ENCODE measurements around the gene VGLL4. TPM values are rescaled to one million over a fixed set of nuclear protein-coding genes. Genes with fewer than 3 reads are reported as not detected.
A peak's percentile ranks its signal among the peaks of the same experiment; 100 is the strongest.

VGLL4 gene
- total RNA-seq, 1 experiment from 2014 or later, result 52.2 TPM

GRCh38 chr3:11567516-11568467 lies 75.9 kb downstream of the VGLL4 start:
- peak; percentile 37 for DNase-seq (ENCODE audit: extremely low read depth, low read depth)

- no peak for DNase-seq (ENCODE audit: extremely low read depth, low read depth)
Observed at GRCh38 chr3:11566916-11567315, 76.8 kb downstream of the VGLL4 start.

DNA sequence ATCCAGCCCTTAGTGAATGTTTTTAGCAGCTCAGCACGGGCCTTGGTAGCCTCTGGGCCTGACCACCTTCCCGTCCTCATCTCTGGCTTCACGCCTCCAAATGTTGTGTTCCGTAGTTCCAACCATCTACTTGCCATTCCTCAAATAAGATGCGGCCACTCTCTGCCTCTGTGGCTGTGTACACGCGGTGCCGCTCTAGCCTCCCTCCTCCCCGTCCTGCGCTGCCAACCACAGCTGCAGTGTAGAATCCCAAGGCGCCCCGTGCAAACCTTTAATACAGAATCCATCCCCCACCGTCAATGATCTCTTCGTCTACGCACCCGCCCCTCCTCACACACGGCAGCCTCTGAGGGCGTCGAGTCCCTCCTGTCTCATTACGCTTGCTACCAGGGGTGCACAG lies 77.2 kb downstream of the VGLL4 start:
- no peak for DNase-seq (ENCODE audit: extremely low read depth, low read depth)

GRCh38 chr3:11565932-11566331 lies 77.8 kb downstream of the VGLL4 start:
- DNase-seq (ENCODE audit: extremely low read depth, low read depth), result no peak

- DNase-seq (ENCODE audit: extremely low read depth, low read depth), result no peak
Observed at GRCh38 chr3:11565492-11565891, 78.2 kb downstream of the VGLL4 start.

DNA sequence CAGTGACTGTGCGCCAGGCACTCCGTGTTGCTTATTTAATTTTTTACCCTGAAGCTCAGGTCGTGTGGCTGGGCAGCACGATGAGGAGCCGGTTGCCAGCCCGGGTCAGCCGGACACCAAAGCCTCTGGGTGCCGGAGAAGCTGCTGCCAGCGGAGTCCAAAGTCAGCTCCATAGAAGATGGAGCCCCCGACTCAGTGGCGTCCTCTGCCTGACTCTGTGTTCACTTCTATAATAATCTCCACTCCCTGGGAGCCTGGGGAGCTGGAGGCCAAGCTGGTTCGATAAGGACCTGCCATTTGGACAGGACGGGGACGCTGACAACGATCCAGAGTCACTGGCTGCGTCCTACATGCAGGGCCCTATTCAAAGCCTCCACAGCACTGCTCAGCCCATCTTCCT lies 78.6 kb downstream of the VGLL4 start:
- DNase-seq (ENCODE audit: extremely low read depth, low read depth), result no peak

DNA sequence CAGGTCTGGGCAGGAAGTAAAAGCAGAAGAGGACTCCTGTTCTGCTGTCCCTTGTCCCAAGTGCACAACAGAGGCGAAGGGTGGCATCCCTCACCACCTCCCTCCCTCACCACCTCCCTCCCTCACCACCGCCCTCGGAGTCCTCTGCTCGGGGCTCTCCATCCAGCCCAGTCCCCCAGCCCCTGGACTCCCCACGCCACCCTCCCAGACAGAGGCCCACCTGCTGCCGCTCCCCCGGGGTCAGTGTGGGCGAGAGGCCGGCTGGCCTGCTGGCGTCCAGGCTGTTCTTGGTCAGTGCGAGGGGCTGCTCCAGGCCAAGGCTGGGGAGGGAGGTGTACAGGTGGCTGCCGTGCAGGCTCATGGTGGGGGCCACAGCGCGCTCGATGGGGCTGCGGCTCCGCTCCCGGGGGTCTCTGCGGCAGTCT lies 79.1 kb downstream of the VGLL4 start:
- DNase-seq (ENCODE audit: extremely low read depth, low read depth), result no peak

- no peak for DNase-seq (ENCODE audit: extremely low read depth, low read depth)
Observed at GRCh38 chr3:11563865-11564185, 79.9 kb downstream of the VGLL4 start.

DNA sequence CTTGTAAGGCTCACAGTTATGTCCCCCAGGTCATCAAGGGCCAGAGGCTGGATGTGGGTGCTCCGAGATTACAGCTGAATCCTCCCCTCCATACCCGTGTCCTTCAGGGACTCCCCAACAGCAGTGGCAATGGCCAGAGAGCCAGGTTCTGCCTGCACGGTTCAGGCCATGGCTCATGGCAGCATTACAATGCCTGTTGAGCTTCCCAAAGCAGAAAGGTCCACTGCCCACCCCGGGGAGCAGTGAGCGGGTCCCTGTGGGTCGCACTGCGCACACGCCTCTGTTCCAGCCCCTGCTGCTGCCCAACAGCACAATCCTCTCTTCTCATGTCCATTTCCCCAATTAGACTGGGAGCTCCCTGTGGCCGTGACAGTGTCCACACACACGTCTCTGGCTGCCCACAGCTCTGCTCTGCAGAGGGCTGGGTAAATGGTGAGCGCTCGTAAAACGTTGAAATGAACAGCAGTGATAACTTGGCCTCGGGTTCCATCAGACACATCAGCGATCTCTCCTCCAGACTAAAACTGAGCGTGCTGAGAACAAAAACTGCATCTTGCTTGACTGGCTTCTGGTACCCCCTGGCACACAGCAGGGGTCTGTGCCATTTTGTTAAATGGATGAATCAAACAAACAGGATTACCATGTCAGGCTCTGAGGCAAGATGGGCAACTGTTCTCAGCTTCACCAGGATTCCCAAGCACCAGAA lies 80.4 kb downstream of the VGLL4 start:
- no peak for DNase-seq (ENCODE audit: extremely low read depth, low read depth)

DNA sequence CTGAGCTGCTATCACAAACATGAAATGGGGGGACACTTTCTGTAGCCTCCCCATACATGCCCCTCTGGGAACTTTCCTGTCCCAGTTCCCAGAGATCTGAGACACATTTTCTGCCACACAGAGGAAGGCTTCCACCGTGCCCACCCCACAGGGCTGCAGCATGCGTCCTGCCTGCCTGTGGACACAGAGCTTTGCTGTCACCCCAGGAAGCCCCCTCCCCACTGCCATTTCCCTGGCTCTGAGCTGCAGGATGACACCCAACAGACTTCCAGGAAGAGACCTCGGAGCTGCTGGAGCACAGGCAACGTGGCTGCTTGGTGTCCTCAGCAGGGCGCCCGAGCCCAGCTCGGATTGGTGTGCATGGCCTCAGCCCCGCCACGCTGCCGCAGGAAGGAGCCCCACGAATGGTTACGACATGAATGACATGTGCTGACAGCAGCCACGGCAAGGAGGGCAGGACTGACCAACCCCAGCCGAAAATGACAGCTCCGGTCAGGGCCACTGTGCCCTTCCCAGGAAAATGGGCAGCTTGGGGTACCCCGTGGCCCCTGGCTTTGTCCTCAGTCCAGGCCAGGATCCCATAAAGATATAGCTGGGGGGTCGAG lies 81.3 kb downstream of the VGLL4 start:
- no peak for DNase-seq (ENCODE audit: extremely low read depth, low read depth)

GRCh38 chr3:11560746-11561145 lies 83.0 kb downstream of the VGLL4 start:
- DNase-seq (ENCODE audit: extremely low read depth, low read depth), result no peak

DNA sequence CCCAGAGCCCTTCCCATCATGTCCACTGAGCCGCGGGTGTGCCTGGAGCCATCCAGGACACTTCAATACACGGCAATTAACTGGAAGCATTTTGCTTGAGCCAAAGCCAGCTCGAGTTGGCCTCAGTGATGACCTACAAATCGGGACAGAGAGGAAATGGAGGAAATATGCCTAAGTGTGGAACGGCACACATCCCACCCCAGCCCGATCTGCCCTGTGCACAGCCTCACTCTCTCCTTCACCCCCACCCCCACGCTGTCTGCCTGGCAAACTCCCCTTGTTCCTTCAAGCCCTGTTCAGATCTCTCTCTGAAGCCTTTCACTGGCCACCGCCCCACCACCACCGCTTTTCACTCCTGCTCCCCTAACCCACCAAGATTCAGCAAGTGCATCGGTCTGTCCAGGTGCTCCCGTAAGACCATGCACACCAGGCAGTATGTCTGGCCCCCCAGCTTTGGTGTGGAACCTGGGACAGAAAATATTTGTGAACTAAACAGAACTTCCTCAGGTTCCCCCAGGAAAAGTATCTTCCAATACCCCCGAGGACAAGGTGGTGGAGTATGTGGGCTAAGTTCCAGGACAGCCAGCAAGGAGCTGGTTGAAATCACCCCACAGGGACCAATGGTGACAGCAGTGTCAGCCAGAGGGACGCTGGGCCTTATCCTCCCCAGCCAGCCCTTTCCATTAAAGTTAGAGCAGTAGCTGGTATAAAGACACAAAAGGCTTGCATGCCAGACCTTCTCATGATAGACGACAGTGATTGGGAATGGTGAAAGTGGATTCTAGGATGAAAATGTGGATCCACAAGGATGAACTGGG lies 83.7 kb downstream of the VGLL4 start:
- DNase-seq (ENCODE audit: extremely low read depth, low read depth), result no peak

- no peak for DNase-seq (ENCODE audit: extremely low read depth, low read depth)
Observed at GRCh38 chr3:11558918-11559815, 84.5 kb downstream of the VGLL4 start.

- DNase-seq (ENCODE audit: extremely low read depth, low read depth), result no peak
Observed at GRCh38 chr3:11558411-11558903, 85.3 kb downstream of the VGLL4 start.

GRCh38 chr3:11558002-11558401 lies 85.7 kb downstream of the VGLL4 start:
- no peak for DNase-seq (ENCODE audit: extremely low read depth, low read depth)

DNA sequence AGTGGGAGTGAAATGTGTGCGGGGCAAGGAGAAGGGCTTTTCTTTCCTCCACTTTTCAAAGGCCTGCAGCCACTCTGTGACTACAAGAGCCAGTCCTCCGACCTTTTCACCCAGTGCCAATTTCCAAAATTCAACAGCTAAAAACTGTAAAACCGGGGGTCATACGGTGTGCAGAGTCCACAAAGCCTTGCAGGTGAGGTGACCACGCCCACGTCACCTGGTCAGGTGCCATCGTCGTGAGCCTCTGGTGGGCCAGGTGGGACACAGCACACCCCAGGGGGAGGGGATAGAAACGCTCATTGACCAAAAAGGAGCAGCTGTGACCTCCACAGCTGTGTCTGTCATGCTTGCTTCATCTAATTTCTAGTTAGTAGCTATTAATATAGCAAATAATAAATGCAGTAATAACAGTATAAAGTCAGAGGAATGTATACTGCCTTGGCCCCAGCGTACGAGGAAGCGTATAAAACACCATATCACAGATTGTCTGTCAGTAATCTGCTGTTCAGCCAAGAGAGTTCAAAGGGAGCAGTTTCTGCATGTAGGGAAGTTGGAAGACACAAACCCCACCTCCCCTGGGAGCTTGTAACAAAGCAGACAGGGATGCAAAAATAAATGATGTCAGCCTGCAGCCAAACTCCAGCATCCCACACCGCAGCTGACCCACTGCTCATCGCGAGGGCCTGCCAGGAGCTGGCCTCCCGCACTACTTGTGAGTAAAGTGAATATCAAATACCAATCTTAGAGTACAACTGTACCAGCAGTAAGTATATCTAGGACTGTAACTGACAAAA lies 86.7 kb downstream of the VGLL4 start:
- DNase-seq (ENCODE audit: extremely low read depth, low read depth), result no peak

DNA sequence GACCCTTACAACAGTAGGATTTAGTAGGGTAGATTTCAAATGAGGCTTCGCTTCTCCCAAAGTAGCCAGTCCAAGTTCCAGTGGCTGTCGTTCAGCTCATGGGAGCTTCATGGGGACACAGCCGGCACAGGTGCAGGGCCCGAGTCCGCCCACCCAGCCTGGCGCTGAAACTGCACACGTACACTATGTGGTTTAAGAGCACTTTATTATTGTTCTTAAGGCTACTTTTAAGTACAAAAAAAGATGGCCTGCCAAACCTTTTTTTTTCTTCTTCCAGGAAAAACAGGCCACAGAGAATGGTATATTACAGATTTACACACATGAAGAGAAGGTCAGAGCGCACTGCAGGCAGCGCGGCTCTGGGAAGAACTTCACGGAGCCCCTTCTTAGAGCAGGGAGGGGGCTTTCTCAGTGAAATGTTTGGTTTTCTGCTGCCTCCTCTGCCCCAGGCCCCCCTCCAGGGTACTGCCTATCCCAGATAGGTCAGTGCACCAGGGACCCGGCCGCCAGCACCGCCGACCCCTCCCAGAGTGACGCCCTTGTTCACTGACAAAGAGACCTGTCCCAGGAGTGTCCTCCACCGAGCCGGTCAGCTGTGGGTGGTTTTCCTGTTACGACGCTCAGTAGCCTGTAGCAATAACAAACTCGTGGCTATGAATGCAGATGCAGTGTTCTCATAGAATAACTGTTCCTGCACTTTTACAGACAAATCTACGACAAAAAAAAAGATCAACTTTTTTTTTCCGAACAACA lies 87.7 kb downstream of the VGLL4 start:
- no peak for DNase-seq (ENCODE audit: extremely low read depth, low read depth)

GRCh38 chr3:11555211-11555782 lies 88.4 kb downstream of the VGLL4 start:
- no peak for DNase-seq (ENCODE audit: extremely low read depth, low read depth)

All from NCI-H460 (cell line).